ENCODE results near the gene KCND2.
A peak's percentile ranks its signal among the peaks of the same experiment; 100 is the strongest.

Gene KCND2

GRCh38 chr7:120582916-120583315 lies 309.9 kb downstream of the KCND2 start:
- no peak for FAIRE-seq
- DNase-seq (ENCODE audit: low spot score), result no peak

- DNase-seq (ENCODE audit: low spot score) (peak; percentile 36), FAIRE-seq (no peak)
These were observed 311.1 kb downstream of the KCND2 start for GRCh38 chr7:120583899-120584586.

- DNase-seq (ENCODE audit: low spot score) (no peak), FAIRE-seq (no peak)
These were observed 313.6 kb downstream of the KCND2 start for GRCh38 chr7:120586571-120586970.

- no peak for FAIRE-seq
These were observed 314.3 kb downstream of the KCND2 start for GRCh38 chr7:120587243-120587642.

GRCh38 chr7:120588416-120588815 lies 315.4 kb downstream of the KCND2 start:
- FAIRE-seq, result no peak
- no peak for DNase-seq (ENCODE audit: low spot score)

More at GRCh38 chr7:120587243-120587642, 314.3 kb downstream of the KCND2 start:
- DNase-seq (ENCODE audit: low spot score), result no peak

- FAIRE-seq (no peak), DNase-seq (ENCODE audit: low spot score) (no peak)
These were observed 315.9 kb downstream of the KCND2 start for GRCh38 chr7:120588862-120589261.

GRCh38 chr7:120600607-120601006 lies 327.6 kb downstream of the KCND2 start:
- DNase-seq (ENCODE audit: low spot score) (no peak), FAIRE-seq (no peak)

- DNase-seq (ENCODE audit: low spot score) (no peak), FAIRE-seq (no peak)
These were observed 330.4 kb downstream of the KCND2 start for GRCh38 chr7:120603366-120603765.

- no peak for DNase-seq (ENCODE audit: low spot score)
- no peak for FAIRE-seq
These were observed 336.3 kb downstream of the KCND2 start for GRCh38 chr7:120609136-120609753.

GRCh38 chr7:120611975-120612374 lies 339.0 kb downstream of the KCND2 start:
- DNase-seq (ENCODE audit: low spot score), result no peak
- FAIRE-seq, result no peak

- DNase-seq (ENCODE audit: low spot score) (no peak), FAIRE-seq (no peak)
These were observed 342.7 kb downstream of the KCND2 start for GRCh38 chr7:120615703-120616102.

GRCh38 chr7:120617275-120617674 lies 344.3 kb downstream of the KCND2 start:
- no peak for DNase-seq (ENCODE audit: low spot score)
- no peak for FAIRE-seq

GRCh38 chr7:120628251-120628650 lies 355.3 kb downstream of the KCND2 start:
- DNase-seq (ENCODE audit: low spot score) (no peak), FAIRE-seq (no peak)

- FAIRE-seq (no peak), DNase-seq (ENCODE audit: low spot score) (no peak)
These were observed 366.9 kb downstream of the KCND2 start for GRCh38 chr7:120639884-120640283.

GRCh38 chr7:120645966-120646365 lies 373.0 kb downstream of the KCND2 start:
- DNase-seq (ENCODE audit: low spot score), result no peak
- FAIRE-seq, result no peak

- DNase-seq (ENCODE audit: low spot score) (no peak), FAIRE-seq (no peak)
These were observed 381.3 kb downstream of the KCND2 start for GRCh38 chr7:120654241-120654640.

- no peak for FAIRE-seq
- DNase-seq (ENCODE audit: low spot score), result no peak
These were observed 385.5 kb downstream of the KCND2 start for GRCh38 chr7:120658516-120658915.

- no peak for FAIRE-seq
- no peak for DNase-seq (ENCODE audit: low spot score)
These were observed 389.3 kb downstream of the KCND2 start for GRCh38 chr7:120662291-120662690.

- FAIRE-seq (no peak), DNase-seq (ENCODE audit: low spot score) (no peak)
These were observed 392.1 kb downstream of the KCND2 start for GRCh38 chr7:120665068-120665467.

- no peak for DNase-seq (ENCODE audit: low spot score)
- no peak for FAIRE-seq
These were observed 402.1 kb downstream of the KCND2 start for GRCh38 chr7:120675076-120675475.

GRCh38 chr7:120677535-120677934 lies 404.6 kb downstream of the KCND2 start:
- no peak for FAIRE-seq
- no peak for DNase-seq (ENCODE audit: low spot score)

- FAIRE-seq (no peak), DNase-seq (ENCODE audit: low spot score) (no peak)
These were observed 408.0 kb downstream of the KCND2 start for GRCh38 chr7:120680985-120681384.

GRCh38 chr7:120684463-120684862 lies 411.5 kb downstream of the KCND2 start:
- DNase-seq (ENCODE audit: low spot score), result no peak
- FAIRE-seq, result no peak

Measured in urothelium cell line (cell line).